OCI-LY1 (cell line): ENCODE measurements around the gene CACNA1I.

Experiments
- H2AFZ ChIP-seq: fragments of 200-600 bp; sonication (generic), shearing (Covaris generic); 2 replicates; pipeline ENCODE4 v1.6.0; 2014; ENCODE audit warnings: antibody characterized with exemption, mild to moderate bottlenecking, low read length
- H3F3A ChIP-seq: fragments of 200-600 bp; sonication (generic), shearing (Covaris generic); 2 replicates; pipeline ENCODE4 v1.6.0; 2014; ENCODE audit warnings: mild to moderate bottlenecking, antibody characterized with exemption, low read length, moderate library complexity; ENCODE audit not compliant: insufficient read depth
- H3K27ac ChIP-seq: fragments of 200-600 bp; sonication (generic); 2 replicates; pipeline ENCODE4 v1.5.1; 2014; ENCODE audit warnings: low read length, mixed run types, mild to moderate bottlenecking, low read depth; ENCODE audit not compliant: poor library complexity, severe bottlenecking
- H3K27me3 ChIP-seq: fragments of 200-600 bp; sonication (generic); 2 replicates; pipeline ENCODE4 v1.6.0; 2014; ENCODE audit warnings: antibody characterized with exemption, mild to moderate bottlenecking, low read length, moderate library complexity; ENCODE audit not compliant: insufficient read depth
- H3K36me3 ChIP-seq: fragments of 200-600 bp; sonication (generic); 2 replicates; pipeline ENCODE4 v1.6.1; 2014; ENCODE audit warnings: mild to moderate bottlenecking, antibody characterized with exemption, low read length, moderate library complexity, mixed read lengths; ENCODE audit not compliant: insufficient read depth
- H3K4me1 ChIP-seq: fragments of 200-600 bp; sonication (generic); 2 replicates; pipeline ENCODE4 v1.5.1; 2014; ENCODE audit warnings: mild to moderate bottlenecking, low read length, moderate library complexity; ENCODE audit not compliant: insufficient read depth, severe bottlenecking
- H3K4me2 ChIP-seq: fragments of 200-600 bp; sonication (generic), shearing (Covaris generic); 2 replicates; pipeline ENCODE4 v1.6.1; 2014; ENCODE audit warnings: low read length
- H3K4me3 ChIP-seq: fragments of 200-600 bp; sonication (generic); 2 replicates; pipeline ENCODE4 v1.5.1; 2014; ENCODE audit warnings: low read length, low read depth, mild to moderate bottlenecking, mixed read lengths; ENCODE audit not compliant: poor library complexity, severe bottlenecking
- H3K79me2 ChIP-seq: fragments of 200-600 bp; shearing (Covaris generic); 2 replicates; pipeline ENCODE4 v1.6.1; 2016; ENCODE audit warnings: mixed run types, low read length, mixed read lengths; ENCODE audit not compliant: insufficient read depth
- H3K9ac ChIP-seq: fragments of 200-600 bp; sonication (generic), shearing (Covaris generic); 2 replicates; pipeline ENCODE4 v1.6.1; 2014; ENCODE audit warnings: mild to moderate bottlenecking, low read length, mixed read lengths
- H3K9me2 ChIP-seq: fragments of 200-600 bp; sonication (generic), shearing (Covaris generic); 2 replicates; pipeline ENCODE4 v1.6.1; 2014; ENCODE audit warnings: low read depth, mild to moderate bottlenecking, low read length, mixed read lengths
- H3K9me3 ChIP-seq: fragments of 200-600 bp; shearing (Covaris generic); 2 replicates; pipeline ENCODE4 v1.6.1; 2014; ENCODE audit warnings: low read length, mixed read lengths
- H4K20me1 ChIP-seq: fragments of 200-600 bp; sonication (generic), shearing (Covaris generic); 2 replicates; pipeline ENCODE4 v1.6.0; 2016; ENCODE audit warnings: mild to moderate bottlenecking, low read length; ENCODE audit not compliant: insufficient read depth
- EZH2 ChIP-seq: fragments of 200-600 bp; sonication (generic), shearing (Covaris generic); IDR thresholded peaks from 2 replicates; pipeline ENCODE4 v1.8.0; 2017; ENCODE audit warnings: borderline replicate concordance, mixed run types, mild to moderate bottlenecking, antibody characterized with exemption, low read length, moderate library complexity, mixed read lengths
- TF ChIP-seq, protein P1 (sequence below): fragments of 200-600 bp; sonication (generic), shearing (Covaris generic); IDR thresholded peaks from 2 replicates; pipeline ENCODE4 v1.5.1; 2017; ENCODE audit warnings: mild to moderate bottlenecking, antibody characterized with exemption, low read length, moderate library complexity, mixed read lengths

Gene CACNA1I

GRCh38 chr22:39716534-39716933 is 146.0 kb downstream of the CACNA1I start:
- no peaks in the 10 kb centered on the region for H3K9me2 ChIP-seq
- H4K20me1 ChIP-seq, result no peaks in the 10 kb centered on the region
- H3F3A ChIP-seq, result no peaks in the 10 kb centered on the region
- H3K4me3 ChIP-seq, result no peak overlapping the region
- TF ChIP-seq, protein P1, sequence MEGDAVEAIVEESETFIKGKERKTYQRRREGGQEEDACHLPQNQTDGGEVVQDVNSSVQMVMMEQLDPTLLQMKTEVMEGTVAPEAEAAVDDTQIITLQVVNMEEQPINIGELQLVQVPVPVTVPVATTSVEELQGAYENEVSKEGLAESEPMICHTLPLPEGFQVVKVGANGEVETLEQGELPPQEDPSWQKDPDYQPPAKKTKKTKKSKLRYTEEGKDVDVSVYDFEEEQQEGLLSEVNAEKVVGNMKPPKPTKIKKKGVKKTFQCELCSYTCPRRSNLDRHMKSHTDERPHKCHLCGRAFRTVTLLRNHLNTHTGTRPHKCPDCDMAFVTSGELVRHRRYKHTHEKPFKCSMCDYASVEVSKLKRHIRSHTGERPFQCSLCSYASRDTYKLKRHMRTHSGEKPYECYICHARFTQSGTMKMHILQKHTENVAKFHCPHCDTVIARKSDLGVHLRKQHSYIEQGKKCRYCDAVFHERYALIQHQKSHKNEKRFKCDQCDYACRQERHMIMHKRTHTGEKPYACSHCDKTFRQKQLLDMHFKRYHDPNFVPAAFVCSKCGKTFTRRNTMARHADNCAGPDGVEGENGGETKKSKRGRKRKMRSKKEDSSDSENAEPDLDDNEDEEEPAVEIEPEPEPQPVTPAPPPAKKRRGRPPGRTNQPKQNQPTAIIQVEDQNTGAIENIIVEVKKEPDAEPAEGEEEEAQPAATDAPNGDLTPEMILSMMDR, result no peak
- TF ChIP-seq EZH2, result no peak
- no peak overlapping the region for H3K9ac ChIP-seq
- no peaks in the 10 kb centered on the region for H3K27me3 ChIP-seq
- H3K9me3 ChIP-seq, result no peaks in the 10 kb centered on the region
- no peaks in the 10 kb centered on the region for H3K79me2 ChIP-seq
- no peaks in the 10 kb centered on the region for H3K36me3 ChIP-seq
- no peak overlapping the region for H3K4me2 ChIP-seq
- H2AFZ ChIP-seq, result no peak overlapping the region
- H3K27ac ChIP-seq, result no peak overlapping the region
- no peaks in the 10 kb centered on the region for H3K4me1 ChIP-seq

- H2AFZ ChIP-seq, result no peak overlapping the region
- H3K79me2 ChIP-seq, result no peaks in the 10 kb centered on the region
- no peak overlapping the region for H3K4me2 ChIP-seq
- TF ChIP-seq EZH2, result no peak
- TF ChIP-seq, protein P1, result no peak
- H3K9me3 ChIP-seq, result no peaks in the 10 kb centered on the region
- H3K4me3 ChIP-seq, result no peak overlapping the region
- no peaks in the 10 kb centered on the region for H3K27me3 ChIP-seq
- H3K36me3 ChIP-seq, result no peaks in the 10 kb centered on the region
- no peak overlapping the region for H3K9ac ChIP-seq
- H3K27ac ChIP-seq, result no peak overlapping the region
- H3K9me2 ChIP-seq, result no peaks in the 10 kb centered on the region
- no peaks in the 10 kb centered on the region for H4K20me1 ChIP-seq
- no peaks in the 10 kb centered on the region for H3F3A ChIP-seq
- no peaks in the 10 kb centered on the region for H3K4me1 ChIP-seq
Measured at GRCh38 chr22:39717099-39717498, 146.5 kb downstream of the CACNA1I start.

- Histone ChIP-seq H3K36me3 (no peaks in the 10 kb centered on the region), H3F3A (no peaks in the 10 kb centered on the region), H3K4me3 (no peak overlapping the region), H3K4me1 (no peaks in the 10 kb centered on the region), H3K9me2 (no peaks in the 10 kb centered on the region), H3K27ac (no peak overlapping the region), H4K20me1 (no peaks in the 10 kb centered on the region), H3K79me2 (no peaks in the 10 kb centered on the region), H3K27me3 (no peaks in the 10 kb centered on the region; the same call in 1 of the 2 replicates), H3K4me2 (no peak overlapping the region), H3K9ac (no peak overlapping the region), H3K9me3 (no peaks in the 10 kb centered on the region), H2AFZ (no peak overlapping the region)
- TF ChIP-seq, protein P1, result no peak
- no peak for TF ChIP-seq EZH2
Measured at GRCh38 chr22:39718206-39718605, 147.7 kb downstream of the CACNA1I start.
